Upper lobe of left lung (tissue), 4 donors: ENCODE results near the gene HHIP.

Experiments
- EP300 ChIP-seq, 4 donors: sonication (generic); formaldehyde crosslinking; IDR thresholded peaks; one replicate each; pipeline ENCODE4 v1.5.1; 2017; ENCODE audit warnings: antibody characterized with exemption in 4 of 4, control low read depth in 2 of 4
- POLR2A ChIP-seq, 4 donors: fragments of 450-650 bp; IDR thresholded peaks; one replicate each; pipeline ENCODE4 v1.5.1; 2016 to 2017; ENCODE audit warnings: antibody characterized with exemption in 4 of 4, mild to moderate bottlenecking in 2 of 4
- POLR2AphosphoS5 ChIP-seq, 2 donors: sonication (generic); formaldehyde crosslinking; IDR thresholded peaks; one replicate each; pipeline ENCODE4 v1.5.1; 2017; ENCODE audit warnings: antibody characterized with exemption in 2 of 2
- TF ChIP-seq, protein P1 (sequence below), 6 experiments: fragments of 450-650 bp in 4 of 6; fragments of 200-600 bp in 2 of 6; sonication (generic) in 2 of 6; IDR thresholded peaks; one replicate each; pipeline ENCODE4 v1.5.1; 2016 to 2019; ENCODE audit warnings: antibody characterized with exemption in 6 of 6

DNA sequence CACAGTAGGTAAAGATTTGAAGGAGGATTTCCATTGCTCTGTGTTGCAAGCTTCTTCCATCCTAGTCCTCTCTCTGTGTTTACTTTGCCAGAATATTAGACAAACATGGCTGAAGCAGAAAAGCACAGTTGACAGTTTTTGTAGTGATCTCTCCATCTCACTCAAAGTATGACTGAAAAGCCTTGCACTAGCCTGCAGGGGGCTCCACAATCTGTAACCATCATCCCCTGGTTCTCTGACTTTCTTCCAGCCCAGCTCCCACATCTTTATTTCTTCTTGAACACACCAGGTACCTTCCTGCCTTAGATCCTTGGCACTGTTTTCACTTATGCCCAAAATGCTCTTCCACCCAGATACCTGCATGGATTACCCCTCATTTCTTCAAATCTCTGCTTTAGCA is 34.1 kb upstream of the HHIP start:
- TF ChIP-seq EP300 (IDR thresholded peaks at IDR 0.05) (no peak), POLR2AphosphoS5 (IDR thresholded peaks at IDR 0.05) (no peak), POLR2A (IDR thresholded peaks at IDR 0.05) (no peak)
- TF ChIP-seq, protein P1, sequence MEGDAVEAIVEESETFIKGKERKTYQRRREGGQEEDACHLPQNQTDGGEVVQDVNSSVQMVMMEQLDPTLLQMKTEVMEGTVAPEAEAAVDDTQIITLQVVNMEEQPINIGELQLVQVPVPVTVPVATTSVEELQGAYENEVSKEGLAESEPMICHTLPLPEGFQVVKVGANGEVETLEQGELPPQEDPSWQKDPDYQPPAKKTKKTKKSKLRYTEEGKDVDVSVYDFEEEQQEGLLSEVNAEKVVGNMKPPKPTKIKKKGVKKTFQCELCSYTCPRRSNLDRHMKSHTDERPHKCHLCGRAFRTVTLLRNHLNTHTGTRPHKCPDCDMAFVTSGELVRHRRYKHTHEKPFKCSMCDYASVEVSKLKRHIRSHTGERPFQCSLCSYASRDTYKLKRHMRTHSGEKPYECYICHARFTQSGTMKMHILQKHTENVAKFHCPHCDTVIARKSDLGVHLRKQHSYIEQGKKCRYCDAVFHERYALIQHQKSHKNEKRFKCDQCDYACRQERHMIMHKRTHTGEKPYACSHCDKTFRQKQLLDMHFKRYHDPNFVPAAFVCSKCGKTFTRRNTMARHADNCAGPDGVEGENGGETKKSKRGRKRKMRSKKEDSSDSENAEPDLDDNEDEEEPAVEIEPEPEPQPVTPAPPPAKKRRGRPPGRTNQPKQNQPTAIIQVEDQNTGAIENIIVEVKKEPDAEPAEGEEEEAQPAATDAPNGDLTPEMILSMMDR (IDR thresholded peaks at IDR 0.05): no peak
